ENCODE data around the gene TNIK. TPM values are rescaled to one million over a fixed set of nuclear protein-coding genes. Genes with fewer than 3 reads are reported as not detected.
A peak's percentile ranks its signal among the peaks of the same experiment; 100 is the strongest.

The TNIK gene
- total RNA-seq, 1 experiment from 2014 or later, result 22.4 TPM

DNA sequence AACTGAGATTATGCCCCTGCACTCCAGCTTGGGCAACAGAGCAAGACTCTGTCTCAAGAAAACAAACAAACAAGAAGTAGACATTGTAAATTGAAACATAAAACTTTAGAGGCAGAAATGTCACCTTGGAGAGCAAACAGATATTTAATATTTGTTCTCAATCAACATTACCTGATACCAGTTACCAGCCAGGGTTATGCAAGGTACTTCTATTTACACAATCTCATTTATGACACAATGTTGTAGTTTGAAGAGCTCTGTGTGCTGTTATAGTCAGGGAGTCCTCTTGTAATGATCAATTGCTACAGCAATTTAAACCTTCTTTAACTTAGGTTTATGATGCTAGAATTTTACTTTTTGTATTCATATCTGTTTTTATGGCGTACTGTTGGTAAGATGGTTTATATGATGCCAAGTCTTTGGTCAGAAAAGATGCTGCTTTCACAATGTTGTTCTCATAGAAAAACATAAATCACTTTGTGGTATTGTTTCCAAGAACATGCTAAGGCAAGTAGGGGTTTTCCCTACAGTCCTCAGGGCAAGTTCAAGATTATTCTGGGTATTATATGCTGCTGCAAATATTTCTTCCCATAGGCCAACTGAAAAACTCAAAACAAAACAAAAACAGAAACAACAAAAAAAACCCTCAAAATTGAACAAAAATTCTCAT is 173.5 kb downstream of the TNIK start:
- H3K27ac Mint-ChIP-seq (ENCODE audit: unreplicated experiment), result no peak overlapping the region
- no peak overlapping the region for H3K4me3 Mint-ChIP-seq (ENCODE audit: unreplicated experiment)
- ChIA-PET POLR2A (no interaction called here), CTCF (no interaction called here)
- no peaks in the 10 kb centered on the region for H3K36me3 ChIP-seq (ENCODE audit: control insufficient read depth, insufficient read depth, low read length)
- H3K9me3 Mint-ChIP-seq (ENCODE audit: unreplicated experiment), result no peaks in the 10 kb centered on the region
- intact Hi-C loops (cut with micrococcal nuclease; ENCODE audit: unreplicated experiment), result no loop called here
- no peaks in the 10 kb centered on the region for H3K4me1 Mint-ChIP-seq (ENCODE audit: low read depth, unreplicated experiment)
- TF ChIP-seq, protein P1, sequence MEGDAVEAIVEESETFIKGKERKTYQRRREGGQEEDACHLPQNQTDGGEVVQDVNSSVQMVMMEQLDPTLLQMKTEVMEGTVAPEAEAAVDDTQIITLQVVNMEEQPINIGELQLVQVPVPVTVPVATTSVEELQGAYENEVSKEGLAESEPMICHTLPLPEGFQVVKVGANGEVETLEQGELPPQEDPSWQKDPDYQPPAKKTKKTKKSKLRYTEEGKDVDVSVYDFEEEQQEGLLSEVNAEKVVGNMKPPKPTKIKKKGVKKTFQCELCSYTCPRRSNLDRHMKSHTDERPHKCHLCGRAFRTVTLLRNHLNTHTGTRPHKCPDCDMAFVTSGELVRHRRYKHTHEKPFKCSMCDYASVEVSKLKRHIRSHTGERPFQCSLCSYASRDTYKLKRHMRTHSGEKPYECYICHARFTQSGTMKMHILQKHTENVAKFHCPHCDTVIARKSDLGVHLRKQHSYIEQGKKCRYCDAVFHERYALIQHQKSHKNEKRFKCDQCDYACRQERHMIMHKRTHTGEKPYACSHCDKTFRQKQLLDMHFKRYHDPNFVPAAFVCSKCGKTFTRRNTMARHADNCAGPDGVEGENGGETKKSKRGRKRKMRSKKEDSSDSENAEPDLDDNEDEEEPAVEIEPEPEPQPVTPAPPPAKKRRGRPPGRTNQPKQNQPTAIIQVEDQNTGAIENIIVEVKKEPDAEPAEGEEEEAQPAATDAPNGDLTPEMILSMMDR (IDR thresholded peaks at IDR 0.05; ENCODE audit: insufficient read depth in 1 of 2, low read depth in 1 of 2, low read length in 1 of 2, severe bottlenecking in 1 of 2, unreplicated experiment in 1 of 2), result no peak
- H3K4me3 ChIP-seq (ENCODE audit: low read depth, low read length), result no peak overlapping the region
- H3K27me3 ChIP-seq (replicated peaks; ENCODE audit: control insufficient read depth, insufficient read depth, low read length), result no peaks in the 10 kb centered on the region
- H3K27me3 Mint-ChIP-seq (ENCODE audit: insufficient read depth, unreplicated experiment), result no peaks in the 10 kb centered on the region
- no peaks in the 10 kb centered on the region for H3K9me3 ChIP-seq
- no peaks in the 10 kb centered on the region for H3K36me3 Mint-ChIP-seq (ENCODE audit: insufficient read depth, unreplicated experiment)
- peak in 1 of 2 experiments; percentile 9 for DNase-seq
- H3K4me1 ChIP-seq, result no peaks in the 10 kb centered on the region
- no TSS peak for BruUV-seq (replicated peaks)

DNA sequence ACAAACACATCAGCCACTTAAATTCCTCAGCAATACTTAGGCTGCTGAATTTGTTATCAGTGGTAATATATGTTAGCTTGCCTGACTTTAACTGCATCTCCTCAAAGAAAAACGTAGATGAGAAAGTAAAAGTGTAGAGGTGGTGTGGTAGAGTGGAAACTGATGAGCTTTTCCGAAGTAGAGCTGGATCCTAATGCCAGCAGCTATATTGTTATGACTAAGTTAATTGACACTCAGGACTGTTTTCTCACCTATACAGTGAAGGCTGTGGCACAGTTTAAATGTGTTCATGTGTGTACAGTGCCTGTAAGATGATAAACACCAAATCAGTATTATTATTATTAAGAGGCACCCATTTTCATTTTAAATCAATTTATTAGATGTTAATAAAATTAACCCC is 174.9 kb downstream of the TNIK start:
- intact Hi-C loops (cut with micrococcal nuclease; ENCODE audit: unreplicated experiment), result no loop called here
- ChIA-PET CTCF (no interaction called here), POLR2A (no interaction called here)
- TF ChIP-seq, protein P1 (IDR thresholded peaks at IDR 0.05; ENCODE audit: insufficient read depth in 1 of 2, low read depth in 1 of 2, low read length in 1 of 2, severe bottlenecking in 1 of 2, unreplicated experiment in 1 of 2), result no peak
- Histone ChIP-seq H3K36me3 (ENCODE audit: control insufficient read depth, insufficient read depth, low read length) (no peaks in the 10 kb centered on the region), H3K9me3 (no peaks in the 10 kb centered on the region), H3K4me3 (ENCODE audit: low read depth, low read length) (no peak overlapping the region), H3K27me3 (replicated peaks; ENCODE audit: control insufficient read depth, insufficient read depth, low read length) (no peaks in the 10 kb centered on the region), H3K4me1 (no peaks in the 10 kb centered on the region)
- Mint-ChIP-seq H3K4me1 (ENCODE audit: low read depth, unreplicated experiment) (no peaks in the 10 kb centered on the region), H3K27ac (ENCODE audit: unreplicated experiment) (no peak overlapping the region), H3K4me3 (ENCODE audit: unreplicated experiment) (no peak overlapping the region), H3K9me3 (ENCODE audit: unreplicated experiment) (no peaks in the 10 kb centered on the region), H3K27me3 (ENCODE audit: insufficient read depth, unreplicated experiment) (no peaks in the 10 kb centered on the region), H3K36me3 (ENCODE audit: insufficient read depth, unreplicated experiment) (no peaks in the 10 kb centered on the region)
- no peak for DNase-seq
- BruUV-seq (replicated peaks), result no TSS peak

DNA sequence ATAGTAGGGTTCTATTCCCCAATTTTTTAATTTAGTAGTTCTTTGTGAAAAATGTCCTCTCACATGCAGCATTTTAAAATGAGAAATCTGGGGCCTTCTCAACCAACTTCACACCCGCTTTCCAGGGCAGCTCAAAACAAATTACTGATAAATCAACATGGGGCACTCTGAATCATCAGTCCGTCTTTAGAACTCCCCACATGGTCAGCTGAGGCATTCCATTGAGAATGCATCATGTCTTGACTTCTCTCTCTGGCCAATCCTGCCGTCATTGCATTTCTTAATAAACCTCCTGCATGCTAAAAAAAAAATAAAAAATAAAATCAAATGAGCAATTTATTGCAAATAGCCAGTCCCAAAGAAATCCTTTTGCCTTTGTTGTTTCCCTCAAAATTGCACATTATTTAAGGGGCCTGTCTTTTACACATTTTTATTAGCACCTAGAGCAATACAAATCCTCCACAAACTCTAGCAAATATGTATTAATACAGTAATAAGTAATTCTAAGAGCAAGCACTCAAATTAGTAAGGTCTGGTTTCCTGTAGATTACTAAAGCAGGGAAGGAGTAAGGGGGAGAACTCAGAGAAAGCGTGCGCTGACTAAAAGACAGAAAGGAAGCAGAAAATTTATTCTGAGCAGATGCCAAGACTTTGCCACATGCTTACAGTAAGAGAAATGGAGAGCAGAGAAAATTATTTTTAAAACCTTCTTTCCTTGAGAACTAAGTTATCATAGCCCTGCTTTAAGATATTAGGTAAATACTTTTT is 175.7 kb downstream of the TNIK start:
- DNase-seq, result no peak
- no TSS peak for BruUV-seq (replicated peaks)
- no peaks in the 10 kb centered on the region for H3K9me3 ChIP-seq
- TF ChIP-seq, protein P1 (IDR thresholded peaks at IDR 0.05; ENCODE audit: insufficient read depth in 1 of 2, low read depth in 1 of 2, low read length in 1 of 2, severe bottlenecking in 1 of 2, unreplicated experiment in 1 of 2), result no peak
- no peaks in the 10 kb centered on the region for H3K27me3 Mint-ChIP-seq (ENCODE audit: insufficient read depth, unreplicated experiment)
- H3K4me3 Mint-ChIP-seq (ENCODE audit: unreplicated experiment), result no peak overlapping the region
- no peaks in the 10 kb centered on the region for H3K9me3 Mint-ChIP-seq (ENCODE audit: unreplicated experiment)
- CTCF ChIA-PET, result no interaction called here
- POLR2A ChIA-PET, result no interaction called here
- H3K4me3 ChIP-seq (ENCODE audit: low read depth, low read length), result no peak overlapping the region
- no peaks in the 10 kb centered on the region for H3K36me3 ChIP-seq (ENCODE audit: control insufficient read depth, insufficient read depth, low read length)
- H3K4me1 Mint-ChIP-seq (ENCODE audit: low read depth, unreplicated experiment), result no peaks in the 10 kb centered on the region
- no peaks in the 10 kb centered on the region for H3K4me1 ChIP-seq
- intact Hi-C loops (cut with micrococcal nuclease; ENCODE audit: unreplicated experiment), result no loop called here
- H3K27ac Mint-ChIP-seq (ENCODE audit: unreplicated experiment), result no peak overlapping the region
- no peaks in the 10 kb centered on the region for H3K27me3 ChIP-seq (replicated peaks; ENCODE audit: control insufficient read depth, insufficient read depth, low read length)
- no peaks in the 10 kb centered on the region for H3K36me3 Mint-ChIP-seq (ENCODE audit: insufficient read depth, unreplicated experiment)

All from Caco-2 (cell line).